Tibial nerve (tissue), 4 donors: ENCODE measurements around the gene RPLP2. TPM values are rescaled to one million over a fixed set of nuclear protein-coding genes. Genes with fewer than 3 reads are reported as not detected.

Experiments used
- DNase-seq, 2 donors: peaks; one replicate each; pipeline ENCODE4 v3.0.0-alpha.2; 2019; ENCODE audit warnings: low spot score in 2 of 2
- H3K27ac ChIP-seq, 4 donors: fragments of 200-600 bp; sonication (generic) in 3 of 4; one replicate each; pipeline ENCODE4 v1.5.1; 2017 to 2019; ENCODE audit warnings: mild to moderate bottlenecking in 1 of 4
- H3K27me3 ChIP-seq, 2 donors: fragments of 200-600 bp; sonication (generic) in 1 of 2; one replicate each; pipeline versions ENCODE4 v1.5.1 to v1.6.0; 2017 to 2019
- H3K36me3 ChIP-seq, 3 donors: fragments of 200-600 bp; sonication (generic); one replicate each; pipeline ENCODE4 v1.5.1; 2018 to 2019
- H3K4me1 ChIP-seq, 4 donors: fragments of 200-600 bp; sonication (generic) in 3 of 4; one replicate each; pipeline ENCODE4 v1.5.1; 2017 to 2019
- H3K4me3 ChIP-seq, 4 donors: fragments of 200-600 bp; sonication (generic) in 3 of 4; one replicate each; pipeline ENCODE4 v1.5.1; 2017 to 2019; ENCODE audit warnings: mild to moderate bottlenecking in 1 of 4, moderate library complexity in 1 of 4
- H3K9me3 ChIP-seq, 4 donors: fragments of 200-600 bp; sonication (generic) in 3 of 4; one replicate each; pipeline ENCODE4 v1.5.1; 2017 to 2019
- EP300 ChIP-seq, 2 donors: sonication (generic); formaldehyde crosslinking; IDR thresholded peaks; one replicate each; pipeline ENCODE4 v1.6.1; 2017; ENCODE audit warnings: antibody characterized with exemption in 2 of 2, mild to moderate bottlenecking in 1 of 2
- POLR2A ChIP-seq, 2 donors: fragments of 450-650 bp; IDR thresholded peaks; one replicate each; pipeline ENCODE4 v1.6.1; 2017; ENCODE audit warnings: antibody characterized with exemption in 2 of 2, mild to moderate bottlenecking in 2 of 2, moderate library complexity in 2 of 2
- WGBS, 2 donors: methylation state at CpG; one replicate each; pipeline ENCODE4 v1.1.5; 2018; 5-methylcytosine and 5-hydroxymethylcytosine counted together
- total RNA-seq, 4 donors: library from RNA; depleted of rRNA; stranded (reverse); fragments of >200 nt; gene quantifications; one replicate each; pipeline ENCODE4 v1.1.0, GENCODE V29; 2016
- TF ChIP-seq, protein P1 (sequence below), 5 experiments: fragments of 200-600 bp in 3 of 5; fragments of 450-650 bp in 2 of 5; sonication (generic) in 3 of 5; IDR thresholded peaks; one replicate each; pipeline ENCODE4 v1.5.1; 2016 to 2019; ENCODE audit warnings: antibody characterized with exemption in 5 of 5, mild to moderate bottlenecking in 3 of 5, moderate library complexity in 2 of 5

Gene RPLP2
- total RNA-seq, 4 donors from 2014 or later = 404 to 765 (median 584) TPM

DNA sequence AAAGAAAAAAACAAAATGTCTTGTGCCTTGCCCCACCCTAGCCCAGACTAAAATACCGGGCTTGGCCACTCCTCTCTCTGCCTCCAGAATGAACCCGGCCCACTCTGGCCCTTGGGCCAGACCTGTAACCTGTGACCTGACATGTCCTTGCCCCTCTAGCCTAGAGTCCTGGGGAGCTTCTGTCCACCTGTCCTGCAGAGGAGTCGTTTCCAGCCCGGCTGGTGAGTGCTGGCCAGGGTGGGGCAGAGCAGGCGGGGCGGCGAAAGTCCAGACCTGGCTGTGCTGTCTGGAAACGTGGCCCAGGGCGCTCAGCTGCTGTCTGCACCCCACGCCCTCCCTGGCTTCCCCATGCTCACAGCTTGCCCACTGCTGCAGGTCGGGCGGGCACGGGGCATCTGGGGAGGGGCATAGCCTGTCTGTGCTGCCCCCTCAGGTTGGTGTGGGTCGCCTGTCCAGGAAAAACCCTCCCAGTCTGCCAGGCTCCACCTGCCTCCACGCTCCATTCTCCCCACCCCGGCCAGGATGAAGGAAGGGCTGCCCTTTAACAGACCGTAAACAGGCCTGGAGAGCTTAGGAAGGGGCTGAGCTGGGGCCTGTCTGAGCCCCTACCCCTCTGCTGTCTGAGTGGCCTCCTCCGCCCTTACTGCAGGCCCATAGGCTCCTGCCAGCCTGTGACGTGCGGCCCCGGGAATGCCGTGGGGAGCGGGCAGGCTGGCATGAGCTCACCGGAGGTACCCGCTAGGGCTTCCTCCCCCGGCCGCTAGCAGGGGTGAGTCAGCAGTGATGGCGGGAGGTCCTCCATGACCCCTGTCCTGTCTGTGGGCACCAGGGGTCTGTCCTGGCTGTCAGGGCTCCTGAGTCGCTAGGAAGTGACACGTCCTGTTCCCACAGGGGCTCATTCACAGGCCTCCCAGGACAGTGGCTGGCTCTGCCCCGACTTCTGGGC is 24.9 kb downstream of the RPLP2 start:
- H3K4me1 ChIP-seq = peaks cover 0 to 86% (median 46%) of the 10 kb centered on the region in 4 donors
- TF ChIP-seq EP300 (IDR thresholded peaks at IDR 0.05) = peak in 1 of 2 donors; percentile 77
- TF ChIP-seq POLR2A (IDR thresholded peaks at IDR 0.05) = peak in 1 of 2 donors; percentile 59
- TF ChIP-seq, protein P1, sequence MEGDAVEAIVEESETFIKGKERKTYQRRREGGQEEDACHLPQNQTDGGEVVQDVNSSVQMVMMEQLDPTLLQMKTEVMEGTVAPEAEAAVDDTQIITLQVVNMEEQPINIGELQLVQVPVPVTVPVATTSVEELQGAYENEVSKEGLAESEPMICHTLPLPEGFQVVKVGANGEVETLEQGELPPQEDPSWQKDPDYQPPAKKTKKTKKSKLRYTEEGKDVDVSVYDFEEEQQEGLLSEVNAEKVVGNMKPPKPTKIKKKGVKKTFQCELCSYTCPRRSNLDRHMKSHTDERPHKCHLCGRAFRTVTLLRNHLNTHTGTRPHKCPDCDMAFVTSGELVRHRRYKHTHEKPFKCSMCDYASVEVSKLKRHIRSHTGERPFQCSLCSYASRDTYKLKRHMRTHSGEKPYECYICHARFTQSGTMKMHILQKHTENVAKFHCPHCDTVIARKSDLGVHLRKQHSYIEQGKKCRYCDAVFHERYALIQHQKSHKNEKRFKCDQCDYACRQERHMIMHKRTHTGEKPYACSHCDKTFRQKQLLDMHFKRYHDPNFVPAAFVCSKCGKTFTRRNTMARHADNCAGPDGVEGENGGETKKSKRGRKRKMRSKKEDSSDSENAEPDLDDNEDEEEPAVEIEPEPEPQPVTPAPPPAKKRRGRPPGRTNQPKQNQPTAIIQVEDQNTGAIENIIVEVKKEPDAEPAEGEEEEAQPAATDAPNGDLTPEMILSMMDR (IDR thresholded peaks at IDR 0.05) = no peak
- H3K9me3 ChIP-seq = no peaks in the 10 kb centered on the region
- 16 to 17% methylated on average over 24 to 31 of the region's 31 CpGs for WGBS, 2 donors
- no peak for DNase-seq
- peaks cover 0 to 41% (median under 1%) of the 10 kb centered on the region in 3 donors for H3K36me3 ChIP-seq
- H3K27ac ChIP-seq = peak overlapping the region; percentile 88 to 93 (median 90)
- peak overlapping the region; percentile 6 to 87 (median 48) for H3K4me3 ChIP-seq
- H3K27me3 ChIP-seq = peaks cover 0 to 20% of the 10 kb centered on the region in 2 donors

DNA sequence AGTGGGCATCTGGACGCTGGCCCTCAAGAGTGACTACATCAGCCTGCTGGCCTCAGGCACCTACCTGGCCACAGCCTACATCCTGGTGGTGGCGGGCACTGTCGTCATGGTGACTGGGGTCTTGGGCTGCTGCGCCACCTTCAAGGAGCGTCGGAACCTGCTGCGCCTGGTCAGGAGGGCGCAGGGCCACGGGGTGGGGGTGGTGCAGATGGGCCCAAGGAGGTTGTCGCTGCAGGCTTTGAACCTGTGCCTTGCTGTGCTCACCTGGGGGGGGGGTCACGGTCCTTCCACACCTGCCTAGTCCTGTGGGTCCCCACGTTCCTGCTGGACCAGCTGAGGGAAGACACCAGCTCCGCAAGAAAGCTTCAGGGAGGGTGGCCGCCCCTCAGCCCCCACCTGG is 26.5 kb downstream of the RPLP2 start:
- H3K27ac ChIP-seq = peak overlapping the region in 1 of 4 donors; percentile 51
- WGBS, 2 donors = 86 to 91% methylated on average over 5 to 10 of the region's 14 CpGs
- H3K27me3 ChIP-seq = peaks cover 0 to 3% of the 10 kb centered on the region in 2 donors
- H3K4me1 ChIP-seq = peaks cover 0 to 85% (median 48%) of the 10 kb centered on the region in 4 donors
- TF ChIP-seq POLR2A (IDR thresholded peaks at IDR 0.05) (no peak), EP300 (IDR thresholded peaks at IDR 0.05) (no peak)
- TF ChIP-seq, protein P1 (IDR thresholded peaks at IDR 0.05) = no peak
- peaks cover 0 to 55% (median 7%) of the 10 kb centered on the region in 3 donors for H3K36me3 ChIP-seq
- no peak overlapping the region for H3K4me3 ChIP-seq
- no peaks in the 10 kb centered on the region for H3K9me3 ChIP-seq
- DNase-seq = no peak

DNA sequence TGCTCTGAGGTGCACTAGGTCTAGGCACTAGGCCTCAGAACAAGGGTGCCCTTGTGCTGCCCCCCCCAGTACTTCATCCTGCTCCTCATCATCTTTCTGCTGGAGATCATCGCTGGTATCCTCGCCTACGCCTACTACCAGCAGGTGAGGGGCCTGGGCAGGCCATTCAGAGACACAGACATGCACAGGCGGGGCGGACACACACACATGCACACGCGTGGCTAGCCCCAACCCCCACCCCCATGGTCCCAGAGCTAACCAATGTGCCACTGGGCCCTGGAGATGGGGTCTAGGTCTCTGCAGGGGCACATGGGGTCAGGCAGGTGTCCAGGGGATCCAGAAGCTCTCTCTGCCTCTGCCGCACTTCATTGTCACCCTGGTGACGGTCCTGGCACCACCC is 26.9 kb downstream of the RPLP2 start:
- H3K4me3 ChIP-seq = no peak overlapping the region
- peaks cover 0 to 55% (median 7%) of the 10 kb centered on the region in 3 donors for H3K36me3 ChIP-seq
- no peak for DNase-seq
- H3K27ac ChIP-seq = peak overlapping the region in 2 of 4 donors; percentile 36 to 51
- H3K4me1 ChIP-seq = peaks cover 0 to 85% (median 50%) of the 10 kb centered on the region in 4 donors
- H3K9me3 ChIP-seq = no peaks in the 10 kb centered on the region
- no peaks in the 10 kb centered on the region for H3K27me3 ChIP-seq
- 77 to 85% methylated on average over 7 to 9 of the region's 9 CpGs for WGBS, 2 donors
- TF ChIP-seq POLR2A (IDR thresholded peaks at IDR 0.05) = no peak
- TF ChIP-seq, protein P1 (IDR thresholded peaks at IDR 0.05) = no peak
- no peak for TF ChIP-seq EP300 (IDR thresholded peaks at IDR 0.05)

DNA sequence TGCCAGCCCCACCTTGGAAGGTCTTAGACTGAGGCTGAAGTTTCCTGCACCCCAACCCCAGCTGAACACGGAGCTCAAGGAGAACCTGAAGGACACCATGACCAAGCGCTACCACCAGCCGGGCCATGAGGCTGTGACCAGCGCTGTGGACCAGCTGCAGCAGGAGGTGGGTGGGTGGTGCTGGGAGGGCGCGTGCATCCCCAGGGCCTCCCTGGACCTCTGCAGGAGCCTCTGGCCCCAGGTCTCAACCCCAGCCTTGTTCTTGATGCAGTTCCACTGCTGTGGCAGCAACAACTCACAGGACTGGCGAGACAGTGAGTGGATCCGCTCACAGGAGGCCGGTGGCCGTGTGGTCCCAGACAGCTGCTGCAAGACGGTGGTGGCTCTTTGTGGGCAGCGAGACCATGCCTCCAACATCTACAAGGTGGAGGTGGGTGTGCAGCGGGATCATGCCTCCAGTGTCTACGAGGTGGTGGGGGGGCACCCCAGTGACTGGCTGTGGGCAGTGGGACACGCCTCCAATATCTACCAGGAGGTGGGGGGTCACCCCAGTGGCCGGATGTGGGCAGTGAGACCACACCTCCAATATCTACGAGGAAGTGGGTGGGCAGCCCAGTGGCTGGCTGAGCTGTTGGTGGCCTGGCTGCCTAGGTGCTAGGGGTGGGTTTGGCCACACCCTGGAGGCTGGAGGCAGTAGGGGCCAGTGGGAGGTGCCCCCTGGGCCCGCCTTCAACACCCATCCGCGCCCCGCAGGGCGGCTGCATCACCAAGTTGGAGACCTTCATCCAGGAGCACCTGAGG is 27.6 kb downstream of the RPLP2 start:
- Histone ChIP-seq H3K27me3 (no peaks in the 10 kb centered on the region), H3K36me3 (peaks cover 0 to 55% (median 7%) of the 10 kb centered on the region in 3 donors), H3K27ac (peak overlapping the region in 2 of 4 donors; percentile 36 to 51), H3K4me1 (peaks cover 0 to 80% (median 46%) of the 10 kb centered on the region in 4 donors), H3K4me3 (no peak overlapping the region), H3K9me3 (no peaks in the 10 kb centered on the region)
- DNase-seq = no peak
- 86 to 88% methylated on average over 8 to 22 of the region's 22 CpGs for WGBS, 2 donors
- TF ChIP-seq, protein P1 (IDR thresholded peaks at IDR 0.05) = no peak
- TF ChIP-seq EP300 (IDR thresholded peaks at IDR 0.05) = no peak
- no peak for TF ChIP-seq POLR2A (IDR thresholded peaks at IDR 0.05)
